HG03097 (cell line): ENCODE data around the gene TBX4.
"Not testable (repeated sequence)": the region's sequence is repeated elsewhere in the genome, so short reads cannot be mapped to it uniquely, and the experiment has no call there.

Source experiments
- ATAC-seq: cut with Tn5 transposase; IDR thresholded peaks from one replicate; pipeline ENCODE4 v1.9.1; 2021; ENCODE audit not compliant: unreplicated experiment, low FRiP score

TBX4 gene

DNA sequence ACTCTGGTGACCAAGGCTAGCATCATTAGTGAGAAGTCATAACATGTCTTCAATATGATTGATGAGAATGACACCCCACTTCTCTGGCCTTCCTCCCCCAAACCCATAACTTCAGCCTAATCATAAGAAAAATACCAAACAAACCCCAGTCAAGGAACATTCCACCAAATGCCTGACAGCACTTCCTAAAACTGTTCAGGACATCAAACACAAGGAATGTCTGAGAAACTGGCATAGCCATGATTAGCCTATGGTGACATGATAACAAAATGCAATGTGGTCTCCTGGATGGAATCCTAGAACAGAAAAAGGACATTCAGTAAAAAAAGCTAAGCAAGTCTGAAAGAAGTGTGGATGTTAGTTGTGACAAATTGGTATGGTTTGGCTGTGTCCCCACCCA lies 24.7 kb upstream of the TBX4 start:
- no peak for ATAC-seq

DNA sequence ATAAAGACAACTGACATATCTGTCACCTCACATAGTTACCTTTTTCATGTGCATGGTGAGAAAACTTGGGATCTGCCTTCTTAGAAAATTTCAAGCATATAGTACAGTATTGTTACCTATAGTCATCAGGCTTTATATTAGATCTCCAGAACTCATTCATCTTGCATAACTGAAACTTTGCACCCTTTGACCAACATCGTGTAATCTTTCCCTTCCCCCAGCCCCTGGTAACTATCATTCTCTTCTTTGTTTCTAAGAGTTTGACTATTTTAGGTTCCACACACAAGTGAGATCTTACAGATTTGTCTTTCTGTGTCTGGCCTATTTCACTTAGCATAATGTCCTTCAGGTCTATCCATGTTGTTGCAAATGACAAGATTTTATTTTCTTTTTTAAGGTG lies 22.9 kb upstream of the TBX4 start:
- no peak for ATAC-seq

DNA sequence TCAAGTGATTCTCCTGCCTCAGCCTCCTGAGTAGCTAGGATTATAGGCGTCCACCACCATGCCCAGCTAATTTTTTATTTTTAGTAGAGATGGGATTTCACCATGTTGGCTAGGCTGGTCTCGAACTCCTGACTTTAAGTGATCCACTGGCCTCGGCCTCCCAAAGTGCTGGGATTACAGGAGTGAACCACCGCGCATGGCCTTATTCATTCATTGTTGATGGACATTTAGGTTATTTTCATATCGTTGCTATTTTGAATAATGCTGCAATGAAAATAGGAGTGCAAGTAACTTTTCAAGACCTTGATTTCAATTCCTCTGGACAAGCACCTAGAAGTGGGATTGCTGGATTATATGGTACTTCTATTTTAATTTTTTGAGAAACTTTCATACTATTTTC lies 22.4 kb upstream of the TBX4 start:
- not testable (repeated sequence) for ATAC-seq

DNA sequence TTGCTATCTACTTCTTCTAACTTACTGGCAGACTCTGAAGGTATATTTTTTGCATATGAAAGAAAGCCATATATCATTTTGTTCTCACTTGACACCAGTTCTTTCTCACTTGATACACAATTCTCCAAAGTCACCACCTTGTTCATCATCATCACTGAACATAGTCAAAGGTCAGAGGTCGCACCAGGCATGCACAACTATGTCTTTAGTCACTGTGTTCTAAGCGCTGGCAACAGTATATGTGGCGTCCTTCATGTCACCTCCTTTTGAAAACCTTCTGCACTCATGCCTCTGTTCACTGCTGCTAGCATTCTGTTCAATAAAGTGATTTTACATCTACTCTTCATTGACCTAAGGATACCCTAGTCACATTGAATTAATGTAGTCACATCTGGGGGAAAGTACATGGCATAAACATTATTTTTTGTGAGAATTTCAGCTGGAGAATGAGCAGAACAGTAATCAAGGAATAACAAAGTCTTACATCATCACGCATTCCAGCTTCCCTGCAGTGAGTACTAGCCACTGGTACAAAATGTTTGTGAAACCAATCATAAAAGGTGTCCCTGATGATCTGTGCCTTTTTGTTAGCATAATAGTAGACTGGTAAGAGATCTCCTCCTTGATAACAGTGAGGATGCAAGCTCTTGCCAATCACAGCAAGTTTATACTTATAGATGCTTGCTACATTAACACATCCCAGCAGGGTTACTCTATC lies 20.5 kb upstream of the TBX4 start:
- ATAC-seq: no peak

DNA sequence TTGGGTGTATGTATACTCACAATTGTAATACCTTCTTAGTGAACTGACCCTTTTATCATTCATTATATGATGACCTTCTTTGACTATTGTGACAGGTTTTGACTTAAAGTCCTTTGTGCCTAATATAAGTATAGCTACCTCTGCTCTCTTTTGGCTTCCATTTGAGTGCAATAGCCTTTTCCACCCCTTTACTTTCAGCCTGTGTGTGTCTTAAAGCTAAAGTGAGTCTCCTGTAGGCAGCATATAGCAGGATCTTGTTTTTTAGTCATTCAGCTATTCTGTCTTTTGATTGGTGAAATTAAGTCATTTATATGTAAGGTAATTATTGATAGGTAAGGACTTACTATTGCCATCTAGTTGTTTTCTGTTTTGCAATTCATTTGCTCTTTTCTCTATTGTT lies 15.9 kb upstream of the TBX4 start:
- no peak for ATAC-seq

DNA sequence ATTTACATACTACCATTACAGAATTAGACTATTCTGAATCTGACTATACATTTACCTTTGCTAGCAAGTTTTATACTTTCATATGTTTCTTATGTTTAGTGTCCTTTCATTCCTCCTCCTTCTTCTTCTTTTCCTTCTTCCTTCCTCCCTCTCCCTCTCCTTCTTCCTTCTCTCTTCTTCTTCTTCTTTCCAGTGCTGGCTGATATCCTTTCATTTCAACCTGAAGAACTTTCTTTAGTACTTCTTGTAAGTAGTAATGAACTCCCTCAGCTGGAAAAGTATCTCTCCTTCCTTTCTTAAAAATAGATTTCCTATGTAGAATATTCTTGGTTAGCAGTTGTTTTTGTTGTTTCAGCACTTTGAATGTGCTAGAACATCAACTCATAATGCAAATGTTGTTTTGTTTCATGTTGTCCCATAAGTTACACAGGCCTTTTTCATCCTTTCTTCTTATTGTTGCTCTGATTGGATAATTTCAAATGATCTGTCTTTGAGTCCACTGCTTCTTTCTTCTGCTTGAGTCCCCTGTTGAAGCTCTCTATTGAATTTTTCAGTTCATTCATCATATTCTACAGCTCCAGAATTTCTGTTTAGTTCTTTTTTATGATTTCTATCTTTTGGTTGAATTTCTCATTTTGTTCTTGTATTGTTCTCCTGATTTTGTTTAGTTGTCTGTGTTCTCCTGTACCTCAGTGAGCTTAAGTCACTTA lies 15.1 kb upstream of the TBX4 start:
- no peak for ATAC-seq

DNA sequence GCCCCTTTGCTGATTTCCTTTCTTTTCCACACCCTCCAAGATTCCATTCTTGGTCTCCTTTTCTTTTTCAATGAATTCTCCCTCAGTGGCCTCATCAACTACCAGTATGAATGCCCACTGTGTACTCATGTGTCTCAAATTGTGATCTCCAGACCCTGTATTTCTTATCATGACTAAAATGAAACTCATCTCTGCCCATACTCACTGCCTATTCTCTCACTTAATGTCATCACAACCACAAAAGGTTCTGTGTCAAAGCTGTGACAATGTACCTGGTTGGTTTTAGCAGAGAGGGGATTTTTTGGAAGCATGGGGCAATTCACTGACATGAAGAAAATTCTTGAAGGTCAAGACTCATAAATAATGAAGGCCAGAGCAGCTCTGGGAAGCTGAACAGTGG lies 11.5 kb upstream of the TBX4 start:
- ATAC-seq: no peak

DNA sequence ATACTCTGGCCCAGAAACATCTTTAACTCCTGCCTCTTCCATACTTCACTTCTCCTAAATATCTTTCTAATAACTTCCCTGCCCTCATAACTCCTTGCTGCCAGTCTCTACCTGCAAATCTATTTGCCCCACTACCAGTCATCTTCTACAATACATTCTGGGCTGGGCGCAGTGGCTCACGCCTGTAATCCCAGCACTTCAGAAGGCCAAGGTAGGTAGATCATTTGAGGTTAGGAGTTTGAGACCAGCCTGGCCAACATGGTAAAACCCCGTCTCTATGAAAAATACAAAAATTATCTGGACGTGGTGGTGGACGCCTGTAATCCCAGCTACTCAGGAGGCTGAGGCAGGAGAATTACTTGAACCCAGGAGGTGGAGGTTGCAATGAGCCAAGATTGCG lies 10.7 kb upstream of the TBX4 start:
- ATAC-seq: not testable (repeated sequence)

DNA sequence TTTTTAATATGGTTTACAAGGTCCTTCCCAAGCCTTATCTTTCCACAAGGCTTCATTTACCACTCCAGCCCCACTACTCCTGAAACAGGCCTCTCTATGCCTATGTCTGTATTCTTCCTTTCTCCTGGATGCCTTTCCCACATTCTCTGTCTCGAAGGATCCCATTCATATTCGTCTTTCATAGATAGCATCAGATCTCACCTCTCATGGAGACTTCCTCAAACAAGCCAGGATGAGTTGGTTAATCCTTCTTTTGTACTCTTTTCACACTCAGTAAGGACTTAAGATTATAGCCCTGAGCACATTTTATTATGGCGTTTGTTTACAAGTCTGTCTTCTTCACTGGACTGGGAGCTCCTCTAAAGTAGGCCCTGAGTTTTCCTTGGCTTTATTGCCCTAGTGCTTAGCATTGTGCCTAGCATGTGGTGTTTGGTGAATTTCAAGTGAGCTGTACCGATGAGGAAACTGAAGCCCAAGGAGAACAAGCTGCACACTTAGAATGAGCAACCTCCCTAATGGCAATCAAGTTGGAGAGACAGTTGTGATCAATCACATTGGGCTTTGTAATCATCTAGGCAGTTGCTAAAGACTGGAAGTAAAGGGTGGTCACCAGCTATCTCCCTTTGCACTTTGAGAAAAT lies 10.0 kb upstream of the TBX4 start:
- ATAC-seq: no peak

DNA sequence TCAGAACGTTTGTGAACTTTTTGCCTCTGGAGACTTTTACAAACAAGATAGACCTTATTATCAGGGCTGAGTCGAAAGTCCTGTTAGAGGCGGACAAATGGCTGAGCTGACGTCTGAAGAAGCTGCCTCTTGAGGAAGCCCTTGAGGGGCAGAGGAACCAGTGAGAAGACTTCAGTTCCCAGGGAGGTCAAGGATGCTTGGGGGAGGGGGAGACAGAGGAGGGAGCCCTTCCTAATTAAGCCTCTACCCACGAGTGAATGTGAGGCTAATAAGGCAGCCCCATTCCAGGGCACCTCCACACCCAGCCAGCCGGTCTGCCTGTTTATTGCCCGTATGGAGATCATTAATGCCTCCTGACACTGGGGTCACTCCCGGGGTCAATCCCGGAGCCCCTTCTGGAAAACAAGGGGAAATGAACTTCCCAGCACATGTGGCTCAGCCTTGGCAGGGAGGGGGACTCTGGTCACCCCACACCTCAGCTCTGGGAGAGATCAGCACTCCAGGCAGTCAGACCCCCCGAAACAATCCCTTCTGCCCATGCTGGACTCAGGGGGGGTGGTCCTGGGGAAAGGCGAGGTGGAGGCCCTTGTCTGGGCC lies 9.2 kb upstream of the TBX4 start:
- ATAC-seq: no peak

DNA sequence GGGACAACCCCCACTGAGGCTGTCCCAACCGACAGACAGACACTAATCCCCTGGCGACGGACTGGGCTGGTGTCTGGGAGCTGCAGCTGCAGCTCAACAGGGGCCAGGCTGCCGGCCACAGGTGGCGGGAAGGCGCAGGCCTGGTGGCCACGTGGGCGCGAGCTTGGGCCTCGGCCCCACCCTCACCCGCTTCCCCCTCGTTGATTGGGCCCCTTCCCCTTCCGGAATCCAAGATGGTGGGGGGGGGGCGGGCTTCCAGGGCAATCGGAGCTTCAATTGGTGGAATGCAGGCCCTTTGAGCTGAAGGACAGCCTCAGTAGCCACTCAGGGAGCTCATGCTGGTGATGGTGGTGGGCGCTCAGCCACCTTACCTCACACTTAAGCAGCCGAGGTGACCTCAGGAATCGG lies 8.7 kb upstream of the TBX4 start:
- no peak for ATAC-seq

DNA sequence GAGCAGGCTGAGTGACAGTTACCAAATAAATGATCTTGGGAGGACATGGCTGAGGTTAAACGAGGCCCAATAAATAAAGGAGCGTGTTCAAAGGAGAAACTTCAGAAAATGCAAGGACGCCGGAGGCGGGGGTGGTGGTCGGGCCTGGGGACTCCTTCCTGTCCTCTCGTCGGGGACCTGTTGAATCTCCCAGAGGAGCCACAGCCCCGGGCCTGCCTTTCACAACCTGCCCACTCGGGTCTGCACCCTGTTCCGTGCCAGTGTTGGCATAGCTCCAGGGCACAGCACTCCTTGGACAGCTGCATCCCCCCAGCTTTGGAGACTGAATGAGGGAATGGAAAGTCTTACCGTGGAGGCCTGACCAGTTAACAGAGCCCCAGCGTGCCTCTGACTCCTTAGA lies 8.1 kb upstream of the TBX4 start:
- ATAC-seq: no peak

DNA sequence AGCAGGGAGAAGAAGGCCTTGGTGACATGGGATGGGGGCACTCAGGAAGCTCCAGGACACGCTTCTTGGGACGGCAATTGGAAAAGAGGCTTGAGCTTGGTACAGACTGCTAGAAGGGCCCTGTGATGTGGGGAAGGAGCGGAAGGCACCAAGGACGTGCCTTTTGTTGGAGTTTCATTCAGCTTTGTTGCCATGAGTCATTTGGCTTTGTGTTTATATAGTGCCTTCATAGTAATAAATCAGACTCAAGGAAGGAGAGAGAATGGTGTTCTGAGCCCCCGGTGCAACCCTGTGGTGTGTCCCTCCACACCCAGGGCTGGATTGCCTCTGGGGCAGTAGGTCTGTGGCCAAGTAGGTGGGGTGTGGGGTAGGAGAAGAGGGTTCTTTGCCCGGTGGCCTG lies 7.4 kb upstream of the TBX4 start:
- no peak for ATAC-seq

DNA sequence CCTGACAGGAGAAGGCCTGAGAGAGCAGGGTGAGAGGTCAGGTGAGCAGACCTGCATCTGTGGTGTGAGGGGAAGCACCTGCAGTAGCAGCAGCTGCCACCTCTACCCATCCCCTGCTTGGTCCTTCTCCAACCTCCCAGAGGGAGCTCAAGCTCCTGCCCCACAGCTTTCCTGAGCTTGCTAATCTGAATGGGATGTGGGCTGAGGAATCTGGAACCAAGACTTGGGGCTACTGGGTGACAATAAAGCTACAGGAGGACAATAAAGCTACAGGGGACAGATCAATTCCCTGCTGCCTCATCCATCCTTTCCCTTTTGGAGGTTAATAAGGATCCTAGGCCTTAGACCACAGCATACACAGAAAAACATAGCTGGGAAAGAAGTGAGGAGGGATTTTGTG lies 4.9 kb upstream of the TBX4 start:
- ATAC-seq: no peak

DNA sequence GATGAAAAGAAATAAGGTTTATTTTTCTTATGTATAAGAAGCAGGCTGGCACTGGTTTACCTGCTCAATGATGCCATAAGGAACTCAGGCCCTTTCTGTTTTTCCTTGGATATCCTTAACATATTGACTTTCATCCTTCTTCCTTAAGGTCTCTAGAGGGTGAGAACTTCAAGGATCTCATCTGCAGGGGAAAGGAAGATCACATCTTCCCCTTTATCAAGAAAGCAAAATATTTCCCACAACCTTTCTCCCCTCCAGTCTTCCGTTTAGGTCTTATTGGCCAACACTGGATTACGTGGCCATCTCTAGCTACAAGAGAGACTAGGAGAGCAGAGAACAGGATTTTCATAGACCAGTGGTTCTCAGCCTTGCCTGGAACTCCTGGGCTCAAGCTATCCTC lies 4.2 kb upstream of the TBX4 start:
- ATAC-seq: no peak

DNA sequence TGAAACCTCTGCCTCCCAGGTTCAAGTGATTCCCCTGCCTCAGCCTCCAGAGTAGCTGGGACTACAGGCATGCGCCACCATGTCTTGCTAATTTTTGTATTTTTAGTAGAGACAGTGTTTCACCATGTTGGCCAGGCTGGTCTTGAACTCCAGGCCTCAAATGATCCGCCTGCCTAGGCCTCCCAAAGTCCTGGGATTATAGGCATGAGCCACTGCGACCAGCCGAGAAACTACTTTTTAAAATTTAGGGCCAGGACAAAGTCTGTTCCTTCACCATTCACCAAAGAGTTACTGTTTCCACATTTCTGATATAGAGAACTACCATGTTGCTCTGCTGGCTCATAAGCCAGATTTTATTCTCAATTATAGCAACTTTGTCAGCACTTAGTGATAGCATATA lies 3.1 kb upstream of the TBX4 start:
- not testable (repeated sequence) for ATAC-seq

DNA sequence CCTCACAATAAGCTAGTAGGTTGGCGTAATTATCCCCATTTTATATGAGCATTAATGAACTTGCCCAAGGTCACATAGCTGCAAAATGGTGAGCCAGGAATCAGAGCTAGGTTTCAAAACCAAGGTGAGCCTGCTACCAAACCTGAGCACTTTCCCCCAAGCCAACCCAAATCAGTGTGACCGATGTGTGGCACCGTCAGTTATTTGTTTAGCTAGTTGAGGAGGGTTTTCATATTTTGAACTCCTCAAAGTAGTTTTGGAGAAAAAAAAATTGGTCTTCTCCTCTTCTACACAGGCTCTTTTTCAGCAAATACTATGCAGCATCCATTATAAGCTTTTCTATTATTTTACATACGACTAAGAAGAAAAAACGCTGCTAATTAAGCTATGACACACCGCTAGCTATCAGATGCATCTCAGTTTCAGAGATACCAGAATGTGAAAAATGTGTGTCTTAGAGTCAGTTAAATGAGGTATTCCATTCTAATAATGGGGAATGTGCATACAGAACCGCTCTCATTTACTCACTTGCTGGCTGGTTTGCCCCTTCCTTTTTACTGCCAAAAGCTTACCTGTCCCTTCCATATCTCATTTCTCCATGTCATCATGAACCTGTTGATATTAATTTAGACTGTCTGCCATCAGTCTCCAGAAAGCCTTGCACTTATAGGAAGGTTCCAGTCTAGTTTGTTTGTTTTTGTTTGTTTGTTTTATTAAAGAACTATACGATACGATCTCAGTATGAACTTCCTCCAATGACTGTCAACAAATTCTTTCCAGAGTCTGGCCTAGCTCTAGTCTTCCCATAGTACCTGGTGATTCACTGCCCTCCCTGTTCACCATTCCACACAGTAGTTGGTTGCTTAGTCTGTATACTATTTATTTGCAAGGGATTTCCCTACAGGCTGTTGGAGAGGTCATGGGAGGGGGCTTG lies 2.2 kb upstream of the TBX4 start:
- ATAC-seq: no peak

DNA sequence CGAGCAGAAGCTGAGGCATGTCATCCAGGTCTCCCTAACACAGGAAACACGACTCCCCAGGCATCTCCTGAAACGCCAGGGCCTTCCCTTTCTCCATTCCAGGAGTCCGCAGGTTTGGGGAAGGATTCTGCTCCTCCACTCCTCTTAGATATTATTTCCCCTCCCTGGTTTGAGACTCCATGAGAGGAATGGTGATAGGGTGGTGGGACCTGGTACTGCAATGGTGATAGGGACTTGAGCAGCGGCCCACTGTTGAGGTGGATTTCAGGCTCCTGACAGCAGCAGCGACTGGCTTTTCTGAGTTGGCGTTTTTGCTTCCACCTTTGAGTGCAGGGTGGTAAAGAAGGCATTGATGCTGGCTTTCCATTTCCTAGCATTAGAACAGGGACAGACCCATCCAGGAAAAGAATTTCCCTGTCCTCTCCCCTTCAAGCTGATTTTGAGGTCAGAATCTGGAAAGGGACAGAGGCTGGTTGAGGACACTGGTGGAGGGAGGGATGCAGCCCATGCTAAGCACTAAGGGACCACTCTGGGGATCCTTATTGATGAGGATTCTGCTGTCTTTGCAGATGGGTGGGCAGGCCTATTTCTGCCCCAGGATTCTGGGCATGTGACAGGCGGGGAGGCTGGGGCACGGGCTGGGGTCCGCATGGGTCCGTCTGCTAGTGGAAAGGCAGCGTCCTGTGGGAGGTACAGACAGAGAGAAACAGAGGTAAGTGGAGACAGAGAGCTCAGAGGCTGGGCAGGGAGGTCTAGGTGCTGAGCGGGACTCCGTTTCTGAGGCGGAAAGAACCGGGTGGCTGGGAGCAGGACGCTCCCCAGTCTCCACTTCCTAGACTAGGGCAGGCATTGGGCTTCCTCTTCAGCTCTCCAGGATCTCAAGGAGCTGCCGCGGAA lies 1.3 kb upstream of the TBX4 start:
- no peak for ATAC-seq

DNA sequence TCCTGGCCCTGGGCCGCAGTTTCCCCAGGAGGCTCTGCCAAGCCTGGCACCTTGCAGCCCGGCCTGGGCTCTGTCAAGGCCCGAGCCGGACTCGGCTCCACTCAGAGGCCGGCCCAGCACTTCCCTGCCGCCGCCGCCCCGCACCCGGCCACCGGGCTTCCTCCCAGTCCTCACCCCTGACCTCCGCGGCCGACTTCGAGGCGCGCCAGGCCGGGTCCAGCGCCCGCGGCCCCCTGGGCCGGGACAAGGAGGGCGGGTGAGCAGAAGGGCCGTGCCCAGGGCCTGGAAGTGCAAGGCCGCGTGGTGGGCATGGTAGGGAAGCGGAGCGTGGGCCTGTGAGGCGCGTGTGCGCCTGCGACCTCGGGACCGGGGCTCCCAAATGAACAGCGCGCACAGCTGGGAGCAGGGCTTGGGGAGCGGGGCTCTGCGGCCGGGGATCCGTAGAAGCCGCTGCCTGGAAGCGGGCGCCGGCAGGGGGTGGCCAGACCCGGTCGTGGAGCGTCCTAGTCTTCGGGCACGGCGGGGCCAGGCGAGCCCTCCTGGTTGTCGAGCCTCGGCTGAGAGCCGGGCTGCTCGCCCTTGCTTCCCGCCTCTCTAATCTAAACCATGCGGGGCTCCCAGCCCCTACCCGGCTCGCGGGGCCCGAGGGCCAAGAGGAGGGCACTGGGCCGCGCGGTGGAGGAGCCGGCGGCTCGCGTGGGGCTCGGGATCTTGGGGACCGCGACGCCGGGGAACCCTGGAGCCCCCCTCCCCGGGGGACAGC lies 503 bp upstream of the TBX4 start:
- no peak for ATAC-seq
